GM21515 (cell line): ENCODE results near the gene TMEM14A.
"Not testable (repeated sequence)": the region's sequence is repeated elsewhere in the genome, so short reads cannot be mapped to it uniquely, and the experiment has no call there.

ENCODE experiments used
- ATAC-seq: cut with Tn5 transposase; IDR thresholded peaks from one replicate; pipeline ENCODE4 v1.9.1; 2021; ENCODE audit not compliant: unreplicated experiment

Gene TMEM14A

GRCh38 chr6:52655941-52656340 lies 15.0 kb upstream of the TMEM14A start:
- ATAC-seq = not testable (repeated sequence)

- ATAC-seq = no peak
These were observed 13.0 kb upstream of the TMEM14A start for GRCh38 chr6:52657870-52658269.

GRCh38 chr6:52661551-52661950 lies 9.4 kb upstream of the TMEM14A start:
- no peak for ATAC-seq

GRCh38 chr6:52662031-52662430 lies 8.9 kb upstream of the TMEM14A start:
- no peak for ATAC-seq

- peak; percentile 41 for ATAC-seq
These were observed 7.6 kb upstream of the TMEM14A start for GRCh38 chr6:52663120-52663935.

- ATAC-seq = no peak
These were observed 7.1 kb upstream of the TMEM14A start for GRCh38 chr6:52663936-52664185.

GRCh38 chr6:52664186-52664990 lies 6.5 kb upstream of the TMEM14A start:
- ATAC-seq = peak; percentile 88

GRCh38 chr6:52664991-52665686 lies 5.8 kb upstream of the TMEM14A start:
- no peak for ATAC-seq

GRCh38 chr6:52666071-52666470 lies 4.8 kb upstream of the TMEM14A start:
- no peak for ATAC-seq

- no peak for ATAC-seq
These were observed 4.4 kb upstream of the TMEM14A start for GRCh38 chr6:52666523-52666922.

GRCh38 chr6:52667572-52667971 lies 3.3 kb upstream of the TMEM14A start:
- no peak for ATAC-seq

GRCh38 chr6:52671676-52672075 lies 763 bp downstream of the TMEM14A start:
- ATAC-seq = no peak

GRCh38 chr6:52672412-52673025 lies 1.6 kb downstream of the TMEM14A start:
- ATAC-seq = no peak

GRCh38 chr6:52674666-52675065 lies 3.8 kb downstream of the TMEM14A start:
- no peak for ATAC-seq

- ATAC-seq = no peak
These were observed 4.5 kb downstream of the TMEM14A start for GRCh38 chr6:52675372-52675771.

GRCh38 chr6:52676631-52677030 lies 5.7 kb downstream of the TMEM14A start:
- not testable (repeated sequence) for ATAC-seq

- no peak for ATAC-seq
These were observed 10.5 kb downstream of the TMEM14A start for GRCh38 chr6:52681416-52681815.

- ATAC-seq = no peak
These were observed 16.2 kb downstream of the TMEM14A start for GRCh38 chr6:52686878-52687699.

GRCh38 chr6:52689857-52690256 lies 18.9 kb downstream of the TMEM14A start:
- no peak for ATAC-seq

- ATAC-seq = no peak
These were observed 20.8 kb downstream of the TMEM14A start for GRCh38 chr6:52691718-52692117.

- no peak for ATAC-seq
These were observed 22.9 kb downstream of the TMEM14A start for GRCh38 chr6:52693773-52694172.
